Stomach (tissue), 9 donors: Measurements from ENCODE around the gene TSHR. TPM values are rescaled to one million over a fixed set of nuclear protein-coding genes. Genes with fewer than 3 reads are reported as not detected.
A peak's percentile ranks its signal among the peaks of the same experiment; 100 is the strongest.

Source experiments
- DNase-seq, 2 donors: peaks; one replicate each; pipeline versions ENCODE4 v3.0.0 to v3.0.0-alpha.2; 2013 to 2019
- H3K27ac ChIP-seq, 5 donors: fragments of 200-600 bp in 4 of 5; sonication (generic) in 4 of 5; one replicate each; pipeline ENCODE4 v1.5.1; 2013 to 2019; ENCODE audit warnings: mild to moderate bottlenecking in 1 of 5, moderate library complexity in 1 of 5
- H3K27me3 ChIP-seq, 3 donors: fragments of 200-600 bp; sonication (generic); one replicate each; pipeline ENCODE4 v1.5.1; 2017 to 2019; ENCODE audit warnings: mixed run types in 1 of 3
- H3K36me3 ChIP-seq, 4 donors: fragments of 200-600 bp; sonication (generic); 1 replicate in 3 of 4; 2 replicates in 1 of 4; pipeline ENCODE4 v1.5.1; 2016 to 2019
- H3K4me1 ChIP-seq, 4 donors: fragments of 200-600 bp; sonication (generic); one replicate each; pipeline ENCODE4 v1.5.1; 2016 to 2019
- H3K4me3 ChIP-seq, 4 donors: fragments of 200-600 bp; sonication (generic) in 3 of 4; one replicate each; pipeline ENCODE4 v1.5.1; 2016 to 2019; ENCODE audit warnings: mild to moderate bottlenecking in 1 of 4
- H3K9me3 ChIP-seq, 4 donors: fragments of 200-600 bp; sonication (generic); one replicate each; pipeline ENCODE4 v1.5.1; 2016 to 2019
- CTCF ChIP-seq, 7 experiments: fragments of 450-650 bp in 4 of 7; fragments of 200-600 bp in 3 of 7; sonication (generic) in 3 of 7; IDR thresholded peaks; one replicate each; pipeline ENCODE4 v1.5.1; 2016 to 2019; ENCODE audit warnings: antibody characterized with exemption in 7 of 7, control low read depth in 2 of 7, mild to moderate bottlenecking in 1 of 7
- EP300 ChIP-seq: sonication (generic); formaldehyde crosslinking; IDR thresholded peaks from one replicate; pipeline ENCODE4 v1.6.1; 2017; ENCODE audit warnings: antibody characterized with exemption
- POLR2A ChIP-seq, 4 donors: fragments of 450-650 bp; IDR thresholded peaks; one replicate each; pipeline ENCODE4 v1.6.1; 2016; ENCODE audit warnings: antibody characterized with exemption in 4 of 4, control low read depth in 2 of 4, mild to moderate bottlenecking in 1 of 4, moderate library complexity in 1 of 4
- POLR2AphosphoS5 ChIP-seq, 3 donors: sonication (generic); formaldehyde crosslinking; IDR thresholded peaks; one replicate each; pipeline ENCODE4 v1.6.1; 2016; ENCODE audit warnings: antibody characterized with exemption in 3 of 3
- WGBS, 5 donors: extraction: QIAGEN DNeasy Blood & Tissue Kit in 3 of 5; methylation state at CpG; one replicate each; pipeline versions ENCODE4 v1.1.5 to v1.1.7; 2013 to 2018; 5-methylcytosine and 5-hydroxymethylcytosine counted together
- intact Hi-C: fragments of 100-400 bp; cut with DNase I; formaldehyde crosslinking; loops from one replicate; pipeline ENCODE4 v1.15.1; 2023; ENCODE audit warnings: low total_unique reads
- polyA plus RNA-seq, 3 donors: library from polyadenylated mRNA; stranded (reverse); fragments of 200-250 nt; gene quantifications; one replicate each; pipeline ENCODE4 v1.2.3, GENCODE V29; 2013
- total RNA-seq, 5 donors: library from RNA; depleted of rRNA; stranded (reverse); fragments of >200 nt; gene quantifications; one replicate each; pipeline versions ENCODE4 v1.1.0 to v1.2.3, GENCODE V29; 2014 to 2016
- donor health status: healthy with polysubstance abuse.
- donor health status: Bipolar disorder and iron deficiency.
- donor health status: healthy.

The TSHR gene
- total and polyA plus RNA-seq, 8 donors: 0.18 to 0.46 (median 0.45) TPM; not detected in 5

GRCh38 chr14:80958939-80959338 lies 3.5 kb downstream of the TSHR start:
- intact Hi-C loops: no loop called here
- no peaks in the 10 kb centered on the region for H3K36me3 ChIP-seq
- peaks cover 0 to 20% (median 9%) of the 10 kb centered on the region in 3 donors for H3K27me3 ChIP-seq
- 43 to 68% (median 52%) methylated on average over 3 of the region's 3 CpGs for WGBS, 5 donors
- H3K27ac ChIP-seq: peak overlapping the region in 1 of 5 donors; percentile 57
- no peak for DNase-seq
- no peaks in the 10 kb centered on the region for H3K9me3 ChIP-seq
- no peak for TF ChIP-seq CTCF (IDR thresholded peaks at IDR 0.05)
- TF ChIP-seq POLR2A (IDR thresholded peaks at IDR 0.05): no peak
- TF ChIP-seq POLR2AphosphoS5 (IDR thresholded peaks at IDR 0.05): no peak
- TF ChIP-seq EP300: no peak
- peaks cover 8 to 13% (median 10%) of the 10 kb centered on the region in 4 donors for H3K4me1 ChIP-seq
- no peak overlapping the region for H3K4me3 ChIP-seq

- no peak overlapping the region for H3K4me3 ChIP-seq
- intact Hi-C loops: no loop called here
- 31 to 52% (median 46%) methylated on average over 4 of the region's 4 CpGs for WGBS, 5 donors
- peaks cover 0 to 20% (median 9%) of the 10 kb centered on the region in 3 donors for H3K27me3 ChIP-seq
- no peaks in the 10 kb centered on the region for H3K36me3 ChIP-seq
- H3K4me1 ChIP-seq: peaks cover 8 to 13% (median 10%) of the 10 kb centered on the region in 4 donors
- H3K9me3 ChIP-seq: no peaks in the 10 kb centered on the region
- DNase-seq: peak in 1 of 2 donors; percentile 59
- peak overlapping the region in 1 of 5 donors; percentile 57 for H3K27ac ChIP-seq
- TF ChIP-seq POLR2AphosphoS5 (IDR thresholded peaks at IDR 0.05) (peak in 1 of 3 donors; percentile 29), POLR2A (IDR thresholded peaks at IDR 0.05) (no peak), EP300 (no peak), CTCF (IDR thresholded peaks at IDR 0.05) (no peak)
Measured at GRCh38 chr14:80959496-80959895, 4.1 kb downstream of the TSHR start.

GRCh38 chr14:80965037-80965436 lies 9.6 kb downstream of the TSHR start:
- H3K27me3 ChIP-seq: no peaks in the 10 kb centered on the region
- TF ChIP-seq CTCF (IDR thresholded peaks at IDR 0.05) (no peak), EP300 (no peak), POLR2AphosphoS5 (IDR thresholded peaks at IDR 0.05) (no peak), POLR2A (IDR thresholded peaks at IDR 0.05) (no peak)
- 59 to 66% (median 62%) methylated on average over 5 of the region's 5 CpGs for WGBS, 5 donors

GRCh38 chr14:80973931-80974641 lies 18.7 kb downstream of the TSHR start:
- intact Hi-C loops: no loop called here
- Histone ChIP-seq H3K36me3 (no peaks in the 10 kb centered on the region), H3K27me3 (no peaks in the 10 kb centered on the region), H3K4me1 (peaks cover 0 to 15% (median 0%) of the 10 kb centered on the region in 4 donors), H3K4me3 (no peak overlapping the region), H3K27ac (peak overlapping the region in 1 of 5 donors; percentile 5), H3K9me3 (no peaks in the 10 kb centered on the region)
- TF ChIP-seq CTCF (IDR thresholded peaks at IDR 0.05) (no peak), POLR2A (IDR thresholded peaks at IDR 0.05) (no peak), POLR2AphosphoS5 (IDR thresholded peaks at IDR 0.05) (no peak), EP300 (no peak)
- WGBS, 5 donors: 35 to 50% (median 46%) methylated on average over 5 of the region's 5 CpGs
- DNase-seq: peak in 1 of 2 donors; percentile 26

More at GRCh38 chr14:80965037-80965436, 9.6 kb downstream of the TSHR start:
- H3K9me3 ChIP-seq: no peaks in the 10 kb centered on the region
- H3K4me3 ChIP-seq: no peak overlapping the region
- H3K36me3 ChIP-seq: no peaks in the 10 kb centered on the region
- H3K4me1 ChIP-seq: no peaks in the 10 kb centered on the region
- intact Hi-C loops: no loop called here
- no peak for DNase-seq
- no peak overlapping the region for H3K27ac ChIP-seq
